B cell (primary cell): ENCODE results near the gene SLC22A17.

ENCODE experiments used
- EZH2 ChIP-seq: IDR thresholded peaks from 2 replicates; pipeline ENCODE4 v1.6.1; 2012; ENCODE audit warnings: borderline replicate concordance, low read depth, mild to moderate bottlenecking, moderate library complexity, low read length; ENCODE audit not compliant: insufficient read depth, poor library complexity, severe bottlenecking
- TF ChIP-seq, protein P1 (sequence below): fragments of 200-600 bp; IDR thresholded peaks from one replicate; pipeline ENCODE4 v1.8.0; 2022; ENCODE audit warnings: antibody characterized with exemption, mild to moderate bottlenecking

DNA sequence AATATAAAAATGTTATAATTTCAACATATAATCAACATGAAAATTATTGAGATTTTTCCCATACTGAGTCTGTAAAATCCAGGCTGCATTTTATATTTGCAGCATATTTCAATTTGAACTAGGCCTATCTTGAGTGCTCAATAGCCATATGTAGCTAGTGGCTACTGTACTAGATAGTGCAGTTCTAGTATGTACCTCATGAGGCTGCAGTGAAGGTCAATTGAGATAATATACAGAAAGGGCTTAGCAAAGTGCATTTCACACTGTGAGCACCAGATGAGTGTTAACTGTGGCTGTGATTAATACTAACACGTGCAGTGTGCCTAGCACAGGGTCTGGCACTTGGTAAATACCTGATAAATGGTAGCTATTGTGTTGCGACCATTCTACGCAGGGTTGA is 5.4 kb upstream of the SLC22A17 start:
- TF ChIP-seq EZH2 = no peak
- TF ChIP-seq, protein P1, sequence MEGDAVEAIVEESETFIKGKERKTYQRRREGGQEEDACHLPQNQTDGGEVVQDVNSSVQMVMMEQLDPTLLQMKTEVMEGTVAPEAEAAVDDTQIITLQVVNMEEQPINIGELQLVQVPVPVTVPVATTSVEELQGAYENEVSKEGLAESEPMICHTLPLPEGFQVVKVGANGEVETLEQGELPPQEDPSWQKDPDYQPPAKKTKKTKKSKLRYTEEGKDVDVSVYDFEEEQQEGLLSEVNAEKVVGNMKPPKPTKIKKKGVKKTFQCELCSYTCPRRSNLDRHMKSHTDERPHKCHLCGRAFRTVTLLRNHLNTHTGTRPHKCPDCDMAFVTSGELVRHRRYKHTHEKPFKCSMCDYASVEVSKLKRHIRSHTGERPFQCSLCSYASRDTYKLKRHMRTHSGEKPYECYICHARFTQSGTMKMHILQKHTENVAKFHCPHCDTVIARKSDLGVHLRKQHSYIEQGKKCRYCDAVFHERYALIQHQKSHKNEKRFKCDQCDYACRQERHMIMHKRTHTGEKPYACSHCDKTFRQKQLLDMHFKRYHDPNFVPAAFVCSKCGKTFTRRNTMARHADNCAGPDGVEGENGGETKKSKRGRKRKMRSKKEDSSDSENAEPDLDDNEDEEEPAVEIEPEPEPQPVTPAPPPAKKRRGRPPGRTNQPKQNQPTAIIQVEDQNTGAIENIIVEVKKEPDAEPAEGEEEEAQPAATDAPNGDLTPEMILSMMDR = no peak
